Subcutaneous abdominal adipose tissue (tissue), 5 donors: Measurements from ENCODE around the gene DPCD.
A peak's percentile ranks its signal among the peaks of the same experiment; 100 is the strongest.

Source experiments
- H3K27ac ChIP-seq: one replicate; pipeline ENCODE4 v1.7.0; 2013; ENCODE audit warnings: low read depth, mild to moderate bottlenecking, inconsistent platforms, low read length, moderate library complexity
- H3K27me3 ChIP-seq, 5 donors: one replicate each; pipeline ENCODE4 v1.7.0; 2013; ENCODE audit warnings: low read length in 5 of 5, inconsistent platforms in 1 of 5; ENCODE audit not compliant: control insufficient read depth in 5 of 5, insufficient read depth in 4 of 5
- H3K36me3 ChIP-seq, 5 donors: one replicate each; pipeline ENCODE4 v1.7.0; 2013; ENCODE audit warnings: low read length in 5 of 5; ENCODE audit not compliant: control insufficient read depth in 5 of 5, insufficient read depth in 5 of 5
- H3K4me1 ChIP-seq, 5 donors: one replicate each; pipeline ENCODE4 v1.7.0; 2013; ENCODE audit warnings: low read length in 5 of 5, mild to moderate bottlenecking in 3 of 5, moderate library complexity in 1 of 5; ENCODE audit not compliant: control insufficient read depth in 5 of 5, insufficient read depth in 5 of 5
- H3K4me3 ChIP-seq, 5 donors: one replicate each; pipeline ENCODE4 v1.7.0; 2013; ENCODE audit warnings: low read length in 5 of 5, low read depth in 1 of 5
- H3K9ac ChIP-seq, 5 donors: one replicate each; pipeline ENCODE4 v1.7.0; 2013; ENCODE audit warnings: low read length in 5 of 5, mild to moderate bottlenecking in 4 of 5, moderate library complexity in 3 of 5
- H3K9me3 ChIP-seq, 5 donors: one replicate each; pipeline ENCODE4 v1.7.0; 2013; ENCODE audit warnings: low read length in 5 of 5; ENCODE audit not compliant: control insufficient read depth in 5 of 5
- donor health status: healthy.
- donor health status: healthy.
- donor health status: healthy.
- donor health status: healthy.
- donor health status: healthy.

DPCD gene

GRCh38 chr10:101609481-101609880, 21.4 kb downstream of the DPCD start:
- H3K4me3 ChIP-seq = no peak overlapping the region
- peaks cover 7 to 25% (median 18%) of the 10 kb centered on the region in 5 donors for H3K4me1 ChIP-seq
- no peak overlapping the region for H3K9ac ChIP-seq
- H3K27ac ChIP-seq = no peak overlapping the region
- no peaks in the 10 kb centered on the region for H3K9me3 ChIP-seq
- H3K36me3 ChIP-seq = peaks cover 0 to 88% (median 65%) of the 10 kb centered on the region in 5 donors
- no peaks in the 10 kb centered on the region for H3K27me3 ChIP-seq

GRCh38 chr10:101611096-101611905, 23.2 kb downstream of the DPCD start:
- Histone ChIP-seq H3K27ac (peak overlapping the region; percentile 46), H3K4me1 (peaks cover 7 to 25% (median 18%) of the 10 kb centered on the region in 5 donors), H3K27me3 (no peaks in the 10 kb centered on the region), H3K4me3 (no peak overlapping the region), H3K9me3 (no peaks in the 10 kb centered on the region), H3K36me3 (peaks cover 0 to 77% (median 57%) of the 10 kb centered on the region in 5 donors), H3K9ac (no peak overlapping the region)

GRCh38 chr10:101612086-101612485, 24.0 kb downstream of the DPCD start:
- Histone ChIP-seq H3K9ac (no peak overlapping the region), H3K9me3 (no peaks in the 10 kb centered on the region), H3K4me3 (no peak overlapping the region), H3K27me3 (no peaks in the 10 kb centered on the region), H3K36me3 (peaks cover 0 to 77% (median 58%) of the 10 kb centered on the region in 5 donors), H3K4me1 (peaks cover 7 to 25% (median 18%) of the 10 kb centered on the region in 5 donors), H3K27ac (peak overlapping the region; percentile 46)

- peaks cover 7 to 27% (median 18%) of the 10 kb centered on the region in 5 donors for H3K4me1 ChIP-seq
- peaks cover 0 to 74% (median 57%) of the 10 kb centered on the region in 5 donors for H3K36me3 ChIP-seq
- H3K4me3 ChIP-seq = no peak overlapping the region
- no peaks in the 10 kb centered on the region for H3K27me3 ChIP-seq
- no peak overlapping the region for H3K27ac ChIP-seq
- H3K9ac ChIP-seq = no peak overlapping the region
- H3K9me3 ChIP-seq = no peaks in the 10 kb centered on the region
These were observed 24.8 kb downstream of the DPCD start for GRCh38 chr10:101612872-101613271.

- Histone ChIP-seq H3K9me3 (no peaks in the 10 kb centered on the region), H3K27me3 (no peaks in the 10 kb centered on the region), H3K9ac (peak overlapping the region in 1 of 5 donors; percentile 19), H3K36me3 (peaks cover 0 to 72% (median 54%) of the 10 kb centered on the region in 5 donors), H3K27ac (no peak overlapping the region), H3K4me3 (no peak overlapping the region), H3K4me1 (peaks cover 7 to 29% (median 18%) of the 10 kb centered on the region in 5 donors)
These were observed 25.5 kb downstream of the DPCD start for GRCh38 chr10:101613646-101614045.

GRCh38 chr10:101614663-101615524, 26.8 kb downstream of the DPCD start:
- Histone ChIP-seq H3K9me3 (no peaks in the 10 kb centered on the region), H3K9ac (no peak overlapping the region), H3K4me3 (no peak overlapping the region), H3K4me1 (peaks cover 7 to 26% (median 18%) of the 10 kb centered on the region in 5 donors), H3K36me3 (peaks cover 0 to 70% (median 49%) of the 10 kb centered on the region in 5 donors), H3K27ac (no peak overlapping the region), H3K27me3 (no peaks in the 10 kb centered on the region)

- no peaks in the 10 kb centered on the region for H3K9me3 ChIP-seq
- no peak overlapping the region for H3K27ac ChIP-seq
- peaks cover 0 to 70% (median 45%) of the 10 kb centered on the region in 5 donors for H3K36me3 ChIP-seq
- no peak overlapping the region for H3K9ac ChIP-seq
- peaks cover 4 to 20% (median 13%) of the 10 kb centered on the region in 5 donors for H3K4me1 ChIP-seq
- no peak overlapping the region for H3K4me3 ChIP-seq
- no peaks in the 10 kb centered on the region for H3K27me3 ChIP-seq
These were observed 27.5 kb downstream of the DPCD start for GRCh38 chr10:101615525-101616116.

- Histone ChIP-seq H3K27ac (no peak overlapping the region), H3K4me3 (no peak overlapping the region), H3K36me3 (peaks cover 2 to 70% (median 44%) of the 10 kb centered on the region in 5 donors), H3K4me1 (peaks cover 3 to 11% (median 4%) of the 10 kb centered on the region in 5 donors), H3K9me3 (no peaks in the 10 kb centered on the region), H3K27me3 (no peaks in the 10 kb centered on the region), H3K9ac (no peak overlapping the region)
These were observed 28.4 kb downstream of the DPCD start for GRCh38 chr10:101616415-101617101.

GRCh38 chr10:101617102-101617823, 29.1 kb downstream of the DPCD start:
- Histone ChIP-seq H3K27me3 (no peaks in the 10 kb centered on the region), H3K4me3 (no peak overlapping the region), H3K27ac (no peak overlapping the region), H3K36me3 (peaks cover 4 to 66% (median 38%) of the 10 kb centered on the region in 5 donors), H3K9ac (no peak overlapping the region), H3K4me1 (peaks cover 0 to 4% (median under 1%) of the 10 kb centered on the region in 5 donors), H3K9me3 (no peaks in the 10 kb centered on the region)
